Measurements from ENCODE around the gene KRT33B. TPM values are rescaled to one million over a fixed set of nuclear protein-coding genes. Genes with fewer than 3 reads are reported as not detected.

The KRT33B gene
- total RNA-seq, 1 donor from 2014 or later, result not detected

DNA sequence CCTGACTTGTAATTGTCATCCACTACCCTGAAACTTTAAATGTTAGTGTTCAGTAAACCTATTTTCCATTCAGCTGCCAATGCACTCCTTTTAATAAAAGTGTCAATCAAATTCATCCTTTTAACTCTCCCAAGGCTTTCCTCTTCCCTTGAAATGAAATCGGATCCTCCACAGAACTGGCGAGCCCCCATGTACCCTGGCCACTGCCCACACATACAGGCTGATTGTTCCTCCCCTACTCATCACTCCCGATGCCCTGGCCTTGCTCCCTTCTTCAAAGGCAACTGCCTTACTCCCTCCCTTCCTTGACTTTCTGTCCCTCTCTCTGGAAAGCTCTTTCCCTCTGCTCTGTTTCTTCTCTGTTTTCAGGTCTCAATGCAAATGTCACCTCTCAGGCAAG, 26.6 kb downstream of the KRT33B start:
- H3K27ac ChIP-seq (ENCODE audit: low read depth, low read length), result no peak overlapping the region
- H3K27ac Mint-ChIP-seq (ENCODE audit: unreplicated experiment), result no peak overlapping the region
- no peak overlapping the region for H3K4me2 ChIP-seq (ENCODE audit: low read length)
- H3K36me3 ChIP-seq (ENCODE audit: insufficient read depth, low read length), result no peaks in the 10 kb centered on the region
- no peak overlapping the region for H3K4me3 ChIP-seq (ENCODE audit: insufficient read depth, low read depth, low read length)
- H4K20me1 ChIP-seq (ENCODE audit: insufficient read depth, low read length), result no peaks in the 10 kb centered on the region
- H3K27me3 Mint-ChIP-seq (ENCODE audit: low read depth, unreplicated experiment), result peaks cover 6% of the 10 kb centered on the region
- H3K9me3 ChIP-seq (ENCODE audit: insufficient read depth, low read depth, low read length), result peaks cover 2% of the 10 kb centered on the region
- no peak overlapping the region for H3K4me3 Mint-ChIP-seq (ENCODE audit: unreplicated experiment)
- H3K9ac ChIP-seq (ENCODE audit: low read length), result no peak overlapping the region
- no peaks in the 10 kb centered on the region for H3K4me1 Mint-ChIP-seq (ENCODE audit: low read depth, unreplicated experiment)
- H3K9me3 Mint-ChIP-seq (ENCODE audit: unreplicated experiment), result peaks cover 11% of the 10 kb centered on the region
- no peaks in the 10 kb centered on the region for H3K4me1 ChIP-seq (ENCODE audit: insufficient read depth, low read length)
- H3K27me3 ChIP-seq (ENCODE audit: insufficient read depth, low read length), result no peaks in the 10 kb centered on the region
- DNase-seq (ENCODE audit: low read depth) (no peak), FAIRE-seq (no peak)
- H2AFZ ChIP-seq (ENCODE audit: low read depth, low read length), result no peak overlapping the region
- TF ChIP-seq, protein P1, sequence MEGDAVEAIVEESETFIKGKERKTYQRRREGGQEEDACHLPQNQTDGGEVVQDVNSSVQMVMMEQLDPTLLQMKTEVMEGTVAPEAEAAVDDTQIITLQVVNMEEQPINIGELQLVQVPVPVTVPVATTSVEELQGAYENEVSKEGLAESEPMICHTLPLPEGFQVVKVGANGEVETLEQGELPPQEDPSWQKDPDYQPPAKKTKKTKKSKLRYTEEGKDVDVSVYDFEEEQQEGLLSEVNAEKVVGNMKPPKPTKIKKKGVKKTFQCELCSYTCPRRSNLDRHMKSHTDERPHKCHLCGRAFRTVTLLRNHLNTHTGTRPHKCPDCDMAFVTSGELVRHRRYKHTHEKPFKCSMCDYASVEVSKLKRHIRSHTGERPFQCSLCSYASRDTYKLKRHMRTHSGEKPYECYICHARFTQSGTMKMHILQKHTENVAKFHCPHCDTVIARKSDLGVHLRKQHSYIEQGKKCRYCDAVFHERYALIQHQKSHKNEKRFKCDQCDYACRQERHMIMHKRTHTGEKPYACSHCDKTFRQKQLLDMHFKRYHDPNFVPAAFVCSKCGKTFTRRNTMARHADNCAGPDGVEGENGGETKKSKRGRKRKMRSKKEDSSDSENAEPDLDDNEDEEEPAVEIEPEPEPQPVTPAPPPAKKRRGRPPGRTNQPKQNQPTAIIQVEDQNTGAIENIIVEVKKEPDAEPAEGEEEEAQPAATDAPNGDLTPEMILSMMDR (IDR thresholded peaks at IDR 0.05; ENCODE audit: insufficient read depth, low read depth, low read length), result no peak
- TF ChIP-seq EZH2 (IDR thresholded peaks at IDR 0.05; ENCODE audit: insufficient read depth, low read length), result no peak
- H3K79me2 ChIP-seq (ENCODE audit: insufficient read depth, low read length), result no peaks in the 10 kb centered on the region
- H3K36me3 Mint-ChIP-seq (ENCODE audit: low read depth, unreplicated experiment), result no peaks in the 10 kb centered on the region

- H3K79me2 ChIP-seq (ENCODE audit: insufficient read depth, low read length), result no peaks in the 10 kb centered on the region
- no peaks in the 10 kb centered on the region for H3K4me1 ChIP-seq (ENCODE audit: insufficient read depth, low read length)
- Mint-ChIP-seq H3K27me3 (ENCODE audit: low read depth, unreplicated experiment) (peaks cover 5% of the 10 kb centered on the region), H3K27ac (ENCODE audit: unreplicated experiment) (no peak overlapping the region), H3K9me3 (ENCODE audit: unreplicated experiment) (peaks cover 11% of the 10 kb centered on the region), H3K36me3 (ENCODE audit: low read depth, unreplicated experiment) (no peaks in the 10 kb centered on the region), H3K4me1 (ENCODE audit: low read depth, unreplicated experiment) (no peaks in the 10 kb centered on the region), H3K4me3 (ENCODE audit: unreplicated experiment) (no peak overlapping the region)
- no peak overlapping the region for H2AFZ ChIP-seq (ENCODE audit: low read depth, low read length)
- no peaks in the 10 kb centered on the region for H3K36me3 ChIP-seq (ENCODE audit: insufficient read depth, low read length)
- peaks cover 2% of the 10 kb centered on the region for H3K9me3 ChIP-seq (ENCODE audit: insufficient read depth, low read depth, low read length)
- DNase-seq (ENCODE audit: low read depth) (no peak), FAIRE-seq (no peak)
- H4K20me1 ChIP-seq (ENCODE audit: insufficient read depth, low read length), result no peaks in the 10 kb centered on the region
- no peak overlapping the region for H3K4me2 ChIP-seq (ENCODE audit: low read length)
- no peak overlapping the region for H3K27ac ChIP-seq (ENCODE audit: low read depth, low read length)
- no peaks in the 10 kb centered on the region for H3K27me3 ChIP-seq (ENCODE audit: insufficient read depth, low read length)
- no peak overlapping the region for H3K9ac ChIP-seq (ENCODE audit: low read length)
- no peak for TF ChIP-seq EZH2 (IDR thresholded peaks at IDR 0.05; ENCODE audit: insufficient read depth, low read length)
- TF ChIP-seq, protein P1 (IDR thresholded peaks at IDR 0.05; ENCODE audit: insufficient read depth, low read depth, low read length), result no peak
- H3K4me3 ChIP-seq (ENCODE audit: insufficient read depth, low read depth, low read length), result no peak overlapping the region
Observed at GRCh38 chr17:41340934-41341861, 28.4 kb downstream of the KRT33B start.

- no peak for DNase-seq (ENCODE audit: low read depth)
- FAIRE-seq, result no peak
- Histone ChIP-seq H3K9me3 (ENCODE audit: insufficient read depth, low read depth, low read length) (peaks cover 2% of the 10 kb centered on the region), H4K20me1 (ENCODE audit: insufficient read depth, low read length) (no peaks in the 10 kb centered on the region), H3K4me2 (ENCODE audit: low read length) (no peak overlapping the region), H3K79me2 (ENCODE audit: insufficient read depth, low read length) (no peaks in the 10 kb centered on the region), H3K27me3 (ENCODE audit: insufficient read depth, low read length) (no peaks in the 10 kb centered on the region), H3K36me3 (ENCODE audit: insufficient read depth, low read length) (no peaks in the 10 kb centered on the region), H3K27ac (ENCODE audit: low read depth, low read length) (no peak overlapping the region), H3K4me3 (ENCODE audit: insufficient read depth, low read depth, low read length) (no peak overlapping the region), H2AFZ (ENCODE audit: low read depth, low read length) (no peak overlapping the region), H3K9ac (ENCODE audit: low read length) (no peak overlapping the region), H3K4me1 (ENCODE audit: insufficient read depth, low read length) (no peaks in the 10 kb centered on the region)
- H3K9me3 Mint-ChIP-seq (ENCODE audit: unreplicated experiment), result peaks cover 11% of the 10 kb centered on the region
- no peaks in the 10 kb centered on the region for H3K36me3 Mint-ChIP-seq (ENCODE audit: low read depth, unreplicated experiment)
- TF ChIP-seq EZH2 (IDR thresholded peaks at IDR 0.05; ENCODE audit: insufficient read depth, low read length), result no peak
- TF ChIP-seq, protein P1 (IDR thresholded peaks at IDR 0.05; ENCODE audit: insufficient read depth, low read depth, low read length), result no peak
- peaks cover 11% of the 10 kb centered on the region for H3K27me3 Mint-ChIP-seq (ENCODE audit: low read depth, unreplicated experiment)
- no peaks in the 10 kb centered on the region for H3K4me1 Mint-ChIP-seq (ENCODE audit: low read depth, unreplicated experiment)
- H3K4me3 Mint-ChIP-seq (ENCODE audit: unreplicated experiment), result no peak overlapping the region
- H3K27ac Mint-ChIP-seq (ENCODE audit: unreplicated experiment), result no peak overlapping the region
Observed at GRCh38 chr17:41340494-41340893, 29.1 kb downstream of the KRT33B start.
